Heart right ventricle (tissue), 16 donors: Measurements from ENCODE around the gene HACE1. TPM values are rescaled to one million over a fixed set of nuclear protein-coding genes. Genes with fewer than 3 reads are reported as not detected.

Experiments
- ATAC-seq, 8 donors: fragments of 200-7000 bp; cut with Tn5 transposase; one replicate each; pipeline ENCODE4 v1.9.1; 2020; ENCODE audit warnings: mild to moderate bottlenecking in 8 of 8, moderate library complexity in 8 of 8, moderate number of reproducible peaks in 1 of 8
- DNase-seq, 2 donors: peaks; one replicate each; pipeline ENCODE4 v3.0.0-alpha.2; 2020
- H3K27ac ChIP-seq, 10 donors: fragments of 200-600 bp; sonication (generic) in 2 of 10; one replicate each; pipeline versions ENCODE4 v1.5.0 to v1.8.0; 2020 to 2022; ENCODE audit warnings: mild to moderate bottlenecking in 3 of 10
- H3K27me3 ChIP-seq, 7 donors: fragments of 200-600 bp; one replicate each; pipeline ENCODE4 v1.8.0; 2021 to 2022; ENCODE audit warnings: mild to moderate bottlenecking in 2 of 7
- H3K36me3 ChIP-seq, 9 donors: fragments of 200-600 bp; sonication (generic) in 1 of 9; one replicate each; pipeline versions ENCODE4 v1.5.0 to v1.8.0; 2020 to 2022; ENCODE audit warnings: mild to moderate bottlenecking in 2 of 9
- H3K4me1 ChIP-seq, 9 donors: fragments of 200-600 bp; sonication (generic) in 1 of 9; one replicate each; pipeline versions ENCODE4 v1.5.0 to v1.8.0; 2020 to 2022; ENCODE audit warnings: mild to moderate bottlenecking in 4 of 9
- H3K4me3 ChIP-seq, 10 donors: fragments of 200-600 bp; sonication (generic) in 2 of 10; one replicate each; pipeline versions ENCODE4 v1.5.0 to v1.8.0; 2020 to 2022; ENCODE audit warnings: mild to moderate bottlenecking in 7 of 10, moderate library complexity in 2 of 10
- H3K9me3 ChIP-seq, 11 donors: fragments of 200-600 bp in 10 of 11; sonication (generic) in 2 of 11; one replicate each; pipeline versions ENCODE4 v1.5.0 to v1.8.0; 2013 to 2022; ENCODE audit warnings: mild to moderate bottlenecking in 2 of 11, control low read depth in 1 of 11, moderate library complexity in 1 of 11
- CTCF ChIP-seq, 9 donors: fragments of 200-600 bp; sonication (generic) in 2 of 9; IDR thresholded peaks; one replicate each; pipeline versions ENCODE4 v1.5.0 to v1.8.0; 2021 to 2022; ENCODE audit warnings: antibody characterized with exemption in 9 of 9, mild to moderate bottlenecking in 5 of 9, moderate library complexity in 1 of 9
- whole genome bisulfite sequencing, 2 donors: extraction: QIAGEN DNeasy Blood & Tissue Kit; methylation state at CpG; one replicate each; pipeline ENCODE4 v1.1.7; 2013; ENCODE audit warnings: inconsistent platforms in 1 of 2; 5-methylcytosine and 5-hydroxymethylcytosine counted together
- intact Hi-C, 10 donors: fragments of 100-400 bp; cut with DNase I; formaldehyde crosslinking; loops; one replicate each; pipeline versions ENCODE4 v1.11.1 to v1.14.2; 2022
- polyA plus RNA-seq, 2 donors: library from polyadenylated mRNA; stranded (reverse); fragments of 200-250 nt; gene quantifications; one replicate each; pipeline ENCODE4 v1.2.3, GENCODE V29; 2013
- total RNA-seq, 10 donors: library from RNA; stranded (reverse); fragmentation: NEBNext Ultra II Directional in 3 of 10; extraction: Animal tissue kit (Norgen Biotek cat#: 25700) in 3 of 10; gene quantifications; one replicate each; pipeline versions ENCODE4 v1.2.1 to v1.2.4, GENCODE V29; 2021 to 2023
- donor health status: Arrhythmogenic right ventricular cardiomyopathy.
- donor health status: ischemic (EF 13 %, LVEDD 7.1; RV severe dilation, severe dysfunction).
- donor health status: healthy with polysubstance abuse.
- donor health status: DM: no; HTN: yes; CAD: no.
- donor health status: DM: no; HTN: no; CAD: no.
- donor health status: ischemic (EF 25% LVEDD 6.9; RV normal size, moderate dysfunction).
- donor health status: ischemic (EF 25% LVEDD 5.7; RV mildly dilated, moderate dysfunction).
- donor health status: healthy.
- donor health status: DM: yes; HTN: yes; CAD: no.
- donor health status: Ischemic cardiomyopathy.
- donor health status: ischemic (EF 35%, LVEDD 5.7; RV mildly dilated, moderate dysfunction).
- donor health status: nonischemic (EF 11% LVEDD 7.7; RV severe dilation, severe dysfunction).
- donor health status: DM: yes; HTN: yes; CAD: no.
- donor health status: PGD.
- donor health status: ischemic (EF 29% LVEDD 5.4; RV normal size, mild dysfunction).
- donor health status: nonischemic (EF 23%, LVEDD 6.1; RV moderate dilation, normal function).

HACE1 gene
- total and polyA plus RNA-seq, 12 donors, result 3.7 to 9.5 (median 7.1) TPM

DNA sequence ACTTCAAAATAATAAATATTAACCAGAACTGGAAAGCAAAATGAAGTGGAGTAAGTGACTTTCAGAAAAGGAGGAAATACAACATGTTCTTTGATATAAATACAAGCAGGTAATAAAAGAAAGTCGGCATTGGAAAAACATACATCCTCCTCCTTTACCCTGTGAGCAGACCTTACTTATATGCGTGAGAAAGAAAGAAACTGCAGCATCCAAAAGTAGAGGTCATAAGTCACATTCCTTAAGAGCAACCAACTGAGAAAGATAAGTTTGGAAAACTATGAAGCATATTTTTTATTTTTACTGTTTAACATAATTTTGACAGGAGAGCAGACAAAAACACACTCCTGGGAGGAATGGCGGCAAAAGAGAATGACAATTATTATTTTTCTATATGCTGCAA is 155.5 kb downstream of the HACE1 start:
- peaks cover 0 to 24% (median 7%) of the 10 kb centered on the region in 9 donors for H3K4me1 ChIP-seq
- DNase-seq, result no peak
- H3K27ac ChIP-seq, result peak overlapping the region in 2 of 10 donors; percentile 73 to 78
- WGBS, 2 donors, result 72 to 80% methylated on average over 3 of the region's 3 CpGs
- no peaks in the 10 kb centered on the region for H3K27me3 ChIP-seq
- no peak for TF ChIP-seq CTCF (IDR thresholded peaks at IDR 0.05)
- no peak overlapping the region for H3K4me3 ChIP-seq
- H3K9me3 ChIP-seq, result peaks cover 0 to 3% (median 0%) of the 10 kb centered on the region in 11 donors
- intact Hi-C loops, result loop anchor here in 1 of 10 donors (10.0 kb wide), 1 partner anchor 69 kb away; no protein-coding TSS in a partner anchor
- H3K36me3 ChIP-seq, result no peaks in the 10 kb centered on the region
- ATAC-seq, result no peak

- no peaks in the 10 kb centered on the region for H3K9me3 ChIP-seq
- intact Hi-C loops, result loop anchor here in 1 of 10 donors (10.0 kb wide), 1 partner anchor 67 kb away; no protein-coding TSS in a partner anchor
- no peak for TF ChIP-seq CTCF (IDR thresholded peaks at IDR 0.05)
- WGBS, 2 donors, result 63 to 70% methylated on average over 5 of the region's 5 CpGs
- H3K27ac ChIP-seq, result no peak overlapping the region
- H3K36me3 ChIP-seq, result no peaks in the 10 kb centered on the region
- no peak overlapping the region for H3K4me3 ChIP-seq
- no peak for ATAC-seq
- no peak for DNase-seq
- no peaks in the 10 kb centered on the region for H3K27me3 ChIP-seq
- H3K4me1 ChIP-seq, result peaks cover 0 to 24% (median 7%) of the 10 kb centered on the region in 9 donors
These were observed 157.4 kb downstream of the HACE1 start for GRCh38 chr6:104702126-104702841.

DNA sequence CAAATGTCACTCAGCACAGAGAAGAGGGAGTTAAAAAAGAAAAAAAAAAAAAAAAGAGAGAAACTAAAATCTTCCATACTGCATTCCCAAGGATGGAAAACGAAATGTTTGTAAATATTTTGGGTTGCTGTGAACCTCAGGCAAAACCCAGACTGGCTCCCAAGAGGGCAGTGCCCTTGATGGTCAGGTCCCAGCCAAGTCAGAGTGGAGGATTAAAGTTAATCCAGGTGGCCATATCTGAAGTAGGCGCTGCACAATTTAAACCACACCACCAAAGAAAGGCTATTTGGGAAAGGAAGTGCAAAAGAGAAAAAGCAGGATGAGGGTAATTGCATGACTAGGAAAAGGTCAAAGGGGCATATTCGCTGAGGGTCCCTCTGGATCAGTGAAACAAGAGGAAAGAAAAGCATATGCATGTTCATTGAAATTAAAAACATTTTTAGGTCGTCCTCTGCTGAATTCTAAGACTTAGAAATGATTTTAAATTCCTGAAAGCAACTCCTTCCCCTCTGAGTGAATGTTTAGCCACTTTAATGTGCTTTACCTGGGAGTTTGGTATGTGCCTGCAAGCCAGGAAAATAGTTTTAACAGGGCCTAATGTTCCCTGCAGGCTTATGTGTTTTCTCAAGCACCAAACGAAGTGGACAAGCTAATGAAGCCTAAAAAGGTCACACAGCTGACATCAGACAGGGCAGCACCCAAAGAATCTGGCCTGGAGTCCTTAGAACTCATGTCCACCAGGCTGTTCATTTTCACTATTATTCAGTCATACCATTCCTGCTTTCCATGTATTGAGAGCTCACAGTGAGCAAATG is 159.1 kb downstream of the HACE1 start:
- H3K27me3 ChIP-seq, result no peaks in the 10 kb centered on the region
- H3K9me3 ChIP-seq, result no peaks in the 10 kb centered on the region
- no peak for DNase-seq
- H3K27ac ChIP-seq, result no peak overlapping the region
- no peak overlapping the region for H3K4me3 ChIP-seq
- intact Hi-C loops, result loop anchor here in 1 of 10 donors (10.0 kb wide), 1 partner anchor 66 kb away; no protein-coding TSS in a partner anchor
- no peak for ATAC-seq
- WGBS, 2 donors, result 66 to 67% methylated on average over 5 of the region's 5 CpGs
- TF ChIP-seq CTCF (IDR thresholded peaks at IDR 0.05), result no peak
- peaks cover 0 to 17% (median 3%) of the 10 kb centered on the region in 9 donors for H3K4me1 ChIP-seq
- H3K36me3 ChIP-seq, result no peaks in the 10 kb centered on the region

DNA sequence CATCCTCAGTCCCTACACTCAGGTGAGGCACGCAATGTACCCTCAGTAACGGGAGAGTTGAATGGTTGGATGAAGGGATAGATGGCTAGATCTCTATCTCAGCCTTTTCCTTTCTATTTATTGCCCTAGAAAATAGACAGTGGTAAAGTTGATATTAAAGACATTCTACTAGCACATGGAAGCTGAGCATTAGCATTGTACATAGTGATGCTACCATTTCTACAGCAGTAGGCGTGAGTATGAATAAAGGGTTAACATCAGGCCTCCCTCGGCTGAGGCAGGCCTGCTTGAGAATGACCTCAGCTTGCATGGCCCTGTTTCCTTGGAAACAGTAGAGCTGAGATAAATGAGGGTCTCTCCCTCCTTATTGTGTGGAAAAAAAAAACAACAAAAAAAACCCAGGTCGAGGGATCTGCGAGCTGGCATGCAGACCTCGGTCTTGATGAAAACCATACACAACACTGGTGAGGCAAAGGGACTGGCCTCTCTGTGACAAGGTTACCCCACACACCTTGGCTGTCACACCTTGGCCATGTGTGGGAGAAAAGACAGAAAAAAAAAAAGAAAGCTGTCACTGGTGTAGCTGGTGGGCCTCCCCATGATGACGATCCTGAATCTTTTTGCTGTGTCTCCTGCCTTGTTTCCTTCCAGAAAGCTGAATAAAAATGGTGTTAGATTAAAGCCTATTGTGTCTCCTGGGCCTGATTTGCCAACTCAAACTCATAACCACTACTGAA is 160.0 kb downstream of the HACE1 start:
- no peak for ATAC-seq
- Histone ChIP-seq H3K27ac (no peak overlapping the region), H3K9me3 (no peaks in the 10 kb centered on the region), H3K27me3 (no peaks in the 10 kb centered on the region), H3K36me3 (no peaks in the 10 kb centered on the region), H3K4me1 (peaks cover 0 to 8% (median 3%) of the 10 kb centered on the region in 9 donors), H3K4me3 (no peak overlapping the region)
- DNase-seq, result no peak
- 69% methylated on average over 8 of the region's 8 CpGs for WGBS, 2 donors
- no peak for TF ChIP-seq CTCF (IDR thresholded peaks at IDR 0.05)
- intact Hi-C loops, result loop anchor here in 2 of 10 donors (5.0 to 10.0 kb wide), 2 partner anchors 52 to 65 kb away; no protein-coding TSS in a partner anchor
